HG03025 (cell line): ENCODE data around the gene KIF4A.
"Not testable (repeated sequence)": the region's sequence is repeated elsewhere in the genome, so short reads cannot be mapped to it uniquely, and the experiment has no call there.

ENCODE experiments used
- ATAC-seq: cut with Tn5 transposase; IDR thresholded peaks from one replicate; pipeline ENCODE4 v1.9.1; 2021; ENCODE audit warnings: mild to moderate bottlenecking, moderate library complexity; ENCODE audit not compliant: unreplicated experiment, low FRiP score

Gene KIF4A

DNA sequence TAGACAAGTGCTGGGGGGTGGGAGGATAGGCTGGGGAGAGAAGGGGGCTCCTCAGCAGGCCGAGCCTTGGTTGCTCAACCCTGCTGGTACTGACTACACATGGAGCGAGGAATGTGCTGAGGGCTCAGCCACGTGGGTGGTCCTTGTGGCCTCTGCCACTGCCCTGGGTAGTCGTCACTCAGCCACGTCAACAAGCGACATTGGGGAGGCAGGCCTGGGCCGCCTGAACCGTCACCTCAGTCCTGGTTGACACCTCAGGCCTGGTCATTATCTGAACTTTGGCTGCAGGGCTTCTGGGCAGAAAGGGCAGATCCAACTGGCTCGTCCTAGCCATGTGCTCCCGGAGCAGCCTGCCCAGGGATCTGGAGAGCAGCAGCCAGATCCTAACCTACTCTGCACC is 70.5 kb downstream of the KIF4A start:
- ATAC-seq, result no peak

- not testable (repeated sequence) for ATAC-seq
Observed at GRCh38 chrX:70368731-70369130, 78.8 kb downstream of the KIF4A start.

- ATAC-seq, result no peak
Observed at GRCh38 chrX:70386235-70386634, 96.3 kb downstream of the KIF4A start.

- no peak for ATAC-seq
Observed at GRCh38 chrX:70398899-70399298, 109.0 kb downstream of the KIF4A start.

GRCh38 chrX:70400181-70400580 is 110.3 kb downstream of the KIF4A start:
- not testable (repeated sequence) for ATAC-seq

DNA sequence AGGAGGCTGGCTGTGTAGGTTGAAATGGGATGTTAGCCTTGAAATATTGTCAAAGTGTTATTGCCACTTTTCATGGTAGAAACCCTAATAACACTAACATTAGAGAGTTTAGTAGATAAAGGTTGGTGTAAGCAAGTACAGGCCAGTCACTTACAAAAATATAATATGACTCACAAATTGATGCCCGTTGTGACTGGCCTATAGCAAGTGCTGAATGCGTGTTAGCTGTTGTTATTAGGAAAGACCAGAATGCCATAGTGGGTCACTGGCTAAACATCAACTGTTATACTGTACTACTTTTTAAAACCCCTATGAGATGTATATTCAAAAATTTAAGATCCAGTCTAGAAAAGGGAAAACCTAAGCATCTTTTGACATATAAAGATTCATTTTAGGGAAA is 112.8 kb downstream of the KIF4A start:
- ATAC-seq, result no peak

DNA sequence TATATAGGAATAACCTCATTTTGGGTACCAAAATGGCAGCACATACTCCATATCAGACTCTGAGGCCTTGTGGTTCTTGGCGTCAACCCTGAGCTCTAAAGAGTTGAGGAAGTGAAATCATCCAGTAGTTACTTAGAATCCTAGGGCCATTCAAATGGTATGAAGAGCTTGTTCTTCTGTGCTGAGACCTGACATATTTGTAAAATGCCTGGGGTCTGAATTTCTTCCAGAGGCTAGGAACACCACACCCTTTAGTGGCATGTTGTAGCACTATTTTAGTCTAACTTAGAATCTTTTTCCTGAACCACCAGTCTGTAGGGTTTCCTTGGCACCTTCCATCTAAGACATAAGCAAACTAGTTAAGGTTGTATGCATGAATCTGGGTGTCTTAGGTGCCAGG is 115.1 kb downstream of the KIF4A start:
- no peak for ATAC-seq

DNA sequence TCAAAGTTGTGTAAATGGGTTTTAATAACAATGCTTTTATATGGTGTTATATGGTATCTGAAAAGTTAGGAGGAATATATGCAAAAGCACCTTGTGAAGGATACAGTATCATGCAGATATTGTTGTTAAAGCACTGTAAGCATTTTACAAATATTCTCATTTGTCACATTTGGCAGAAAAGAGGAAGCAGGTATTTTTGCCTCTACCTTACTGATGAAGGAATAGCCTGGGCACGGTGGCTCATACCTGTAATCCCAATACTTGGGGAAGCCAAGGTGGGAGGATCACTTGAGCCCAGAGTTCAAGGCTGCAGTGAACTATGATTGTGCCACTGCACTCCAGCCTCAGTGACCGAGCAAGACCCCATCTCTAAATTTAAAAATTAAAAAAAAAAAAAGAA is 121.0 kb downstream of the KIF4A start:
- ATAC-seq, result no peak

- ATAC-seq, result no peak
Observed at GRCh38 chrX:70411475-70411874, 121.6 kb downstream of the KIF4A start.

DNA sequence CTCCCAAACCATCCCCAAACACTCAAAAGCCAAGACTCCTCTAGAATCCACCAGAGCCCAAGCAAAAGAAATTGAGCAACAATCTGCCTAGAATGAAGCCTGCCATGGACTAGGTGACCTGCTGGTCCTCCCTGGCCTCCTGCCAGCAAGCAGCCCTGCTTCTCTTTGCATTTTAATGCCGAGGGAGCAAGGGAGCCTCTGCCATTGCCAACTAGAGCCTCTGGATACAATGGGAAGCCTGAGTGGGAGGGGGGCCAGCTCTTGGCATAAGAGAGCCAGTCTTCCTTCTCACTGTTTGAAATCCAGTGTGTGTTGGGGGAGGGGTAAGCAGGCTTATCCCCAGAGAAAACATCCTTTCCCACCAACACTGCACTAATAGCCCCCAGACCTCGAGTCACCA is 131.7 kb downstream of the KIF4A start:
- no peak for ATAC-seq

- ATAC-seq, result no peak
Observed at GRCh38 chrX:70422851-70423341, 133.0 kb downstream of the KIF4A start, which contains the start of gene GDPD2. Gene GDPD2 (plus strand): TSS chrX:70423314. CDS start chrX:70424985, 1,671 bp downstream.

- ATAC-seq, result no peak
Observed at GRCh38 chrX:70423936-70424675, 134.2 kb downstream of the KIF4A start.

DNA sequence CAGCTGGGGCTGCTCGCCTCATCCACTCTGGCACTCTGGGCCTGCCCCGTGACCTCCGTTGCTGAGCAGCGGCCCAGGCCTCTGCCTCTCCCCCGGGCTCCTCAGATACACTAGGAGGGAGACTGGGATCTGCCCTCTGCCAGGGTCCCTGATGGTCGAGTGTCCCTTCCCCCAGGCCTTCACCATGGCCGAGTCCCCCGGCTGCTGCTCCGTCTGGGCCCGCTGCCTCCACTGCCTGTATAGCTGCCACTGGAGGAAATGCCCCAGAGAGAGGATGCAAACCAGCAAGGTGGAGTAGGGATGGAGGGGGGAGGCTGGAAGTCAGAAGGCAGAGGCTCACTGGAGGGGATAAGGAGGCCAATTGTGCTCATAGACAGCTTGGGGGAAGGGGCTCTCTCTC is 134.9 kb downstream of the KIF4A start:
- ATAC-seq, result no peak

DNA sequence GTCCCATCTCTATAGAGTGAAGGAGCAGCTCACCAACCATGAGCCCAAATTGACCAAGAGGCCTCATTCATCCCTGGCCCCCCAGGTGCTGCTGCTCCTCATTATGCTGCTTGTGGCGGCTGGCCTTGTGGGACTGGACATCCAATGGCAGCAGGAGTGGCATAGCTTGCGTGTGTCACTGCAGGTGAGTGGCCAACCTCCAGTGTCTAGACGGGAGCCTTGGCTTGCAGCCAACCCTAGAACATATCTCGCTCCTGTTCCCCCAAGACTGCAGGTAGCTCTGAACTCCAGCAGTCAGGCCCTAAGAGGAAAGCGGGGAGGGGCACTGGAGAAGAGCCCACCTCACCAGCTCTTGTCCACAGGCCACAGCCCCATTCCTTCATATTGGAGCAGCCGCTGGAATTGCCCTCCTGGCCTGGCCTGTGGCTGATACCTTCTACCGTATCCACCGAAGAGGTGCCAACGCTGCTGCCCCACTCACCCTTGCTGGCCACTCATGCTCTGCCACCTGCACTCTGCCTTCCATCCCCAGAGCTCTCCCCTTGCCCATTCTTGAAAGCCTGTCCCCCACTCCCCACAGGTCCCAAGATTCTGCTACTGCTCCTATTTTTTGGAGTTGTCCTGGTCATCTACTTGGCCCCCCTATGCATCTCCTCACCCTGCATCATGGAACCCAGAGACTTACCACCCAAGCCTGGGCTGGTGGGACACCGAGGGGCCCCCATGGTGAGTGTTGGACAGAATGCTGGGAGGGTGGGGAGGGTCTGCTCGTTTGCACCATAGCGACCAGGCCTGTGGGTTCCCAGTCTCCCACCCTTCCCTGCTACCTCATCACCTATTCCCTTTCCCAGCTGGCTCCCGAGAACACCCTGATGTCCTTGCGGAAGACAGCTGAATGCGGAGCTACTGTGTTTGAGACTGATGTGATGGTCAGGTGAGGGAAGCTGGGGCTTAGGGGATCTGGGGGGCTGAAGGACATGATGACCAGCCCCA is 136.7 kb downstream of the KIF4A start:
- no peak for ATAC-seq

GRCh38 chrX:70427365-70427764 is 137.5 kb downstream of the KIF4A start:
- no peak for ATAC-seq

- ATAC-seq, result no peak
Observed at GRCh38 chrX:70429759-70430158, 139.9 kb downstream of the KIF4A start.

DNA sequence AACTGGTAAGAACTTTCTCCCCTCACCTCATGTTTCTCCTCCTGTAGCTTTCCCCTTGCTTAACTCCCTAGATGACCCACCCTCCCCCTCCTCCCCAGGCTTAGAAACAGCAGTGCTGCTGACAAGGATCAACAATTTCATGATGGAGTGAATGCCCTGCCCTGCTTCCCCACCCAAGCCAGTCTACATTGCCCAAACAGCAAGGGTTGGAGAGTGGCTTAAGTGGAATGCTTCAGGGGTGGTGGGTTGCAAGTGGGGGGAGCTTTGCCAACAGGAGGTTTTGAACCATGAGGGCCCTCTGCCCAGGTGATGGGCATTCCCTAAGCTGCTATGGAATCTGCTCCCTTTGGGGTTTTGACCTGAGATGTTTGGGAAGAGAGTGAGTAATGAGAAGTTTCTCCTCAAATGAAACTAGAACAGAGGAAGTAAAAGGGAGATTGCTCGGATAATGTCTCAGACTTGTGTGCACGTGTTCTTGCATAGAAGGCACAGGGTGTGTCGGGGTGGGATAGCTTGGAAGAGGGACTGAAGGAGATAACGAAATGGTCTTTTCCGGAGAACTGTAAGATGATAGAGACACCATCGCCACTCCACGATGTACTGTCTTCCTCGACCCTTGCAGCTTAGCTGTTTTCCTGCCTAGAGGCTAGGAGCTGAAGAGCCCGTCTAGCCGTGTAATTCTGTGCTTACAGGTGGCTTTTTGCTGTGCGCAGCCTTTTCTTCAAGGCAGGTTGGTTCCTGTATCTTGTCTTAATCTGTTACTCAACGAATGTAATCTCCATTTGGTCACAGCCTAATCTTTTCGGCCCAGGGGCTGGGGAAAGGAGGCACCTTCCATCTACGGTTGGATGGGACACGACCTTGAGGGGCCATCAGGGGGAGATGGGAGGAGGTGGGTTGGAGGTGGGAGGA is 143.3 kb downstream of the KIF4A start:
- no peak for ATAC-seq

DNA sequence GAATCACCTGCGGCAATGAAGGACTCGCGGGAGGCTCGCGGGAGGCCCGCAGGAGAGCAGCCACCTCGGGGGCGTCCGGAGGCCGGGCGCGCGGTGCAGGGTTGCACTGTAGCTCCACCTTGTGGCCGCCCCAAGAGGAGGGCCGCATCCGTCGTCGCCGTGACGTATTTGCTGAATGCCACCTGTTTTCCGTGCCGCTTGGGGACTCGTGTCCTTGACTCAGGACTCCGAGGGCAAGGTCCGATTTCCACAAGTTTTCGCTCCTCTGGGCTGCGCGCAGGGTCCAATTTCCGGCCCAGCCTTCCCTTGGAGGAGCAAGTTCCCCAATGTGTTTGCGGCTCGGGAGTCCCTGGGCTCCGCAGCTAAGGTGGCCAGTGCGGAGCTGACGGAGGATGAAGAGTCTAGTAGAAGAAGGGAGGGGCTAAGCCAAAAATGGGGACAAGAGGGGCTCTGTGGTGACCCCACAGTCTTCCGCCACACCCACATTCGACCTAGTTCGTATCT is 144.0 kb downstream of the KIF4A start:
- ATAC-seq, result peak; percentile 43

DNA sequence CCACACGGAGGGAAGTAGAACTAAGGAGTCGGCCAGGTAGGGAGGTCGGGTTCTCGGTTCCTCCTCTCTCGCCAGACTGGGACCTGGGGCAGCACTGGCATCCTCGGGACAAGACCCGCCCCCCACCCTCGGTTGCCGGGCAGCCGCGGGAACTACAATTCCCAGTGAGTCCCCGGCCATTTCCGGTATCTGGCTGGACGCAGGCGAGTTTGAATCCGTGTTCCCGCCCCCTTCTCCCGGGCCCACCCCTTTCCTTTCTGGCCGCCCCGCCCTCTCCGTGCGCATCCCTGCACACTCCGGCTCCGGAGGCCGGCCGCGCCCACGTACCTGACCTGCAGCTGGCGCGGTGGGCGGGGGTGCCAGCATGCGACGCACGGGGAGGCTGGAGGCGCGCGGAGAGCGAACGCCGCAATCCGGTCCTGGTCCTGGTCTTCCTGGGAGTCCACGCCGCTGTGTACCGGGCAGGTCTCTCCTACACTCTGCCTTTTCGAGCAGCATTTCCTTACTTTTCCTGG is 144.5 kb downstream of the KIF4A start:
- peak; percentile 39 for ATAC-seq
